OCI-LY3 (cell line): Measurements from ENCODE around the gene RALA.

Experiments
- H2AFZ ChIP-seq: fragments of 200-600, 300-600 bp; shearing (Covaris generic); 2 replicates; pipeline ENCODE4 v1.6.0; 2014; ENCODE audit warnings: antibody characterized with exemption, low read depth, low read length
- H3K27ac ChIP-seq: fragments of 200-600, 300-600 bp; sonication (generic); 2 replicates; pipeline ENCODE4 v1.5.1; 2014; ENCODE audit warnings: mild to moderate bottlenecking, low read length, moderate library complexity, mixed read lengths
- H3K27me3 ChIP-seq: fragments of 200-600, 300-600 bp; sonication (generic); 2 replicates; pipeline ENCODE4 v1.6.1; 2014; ENCODE audit warnings: low read depth, low read length, mixed read lengths
- H3K36me3 ChIP-seq: fragments of 200-600, 300-600 bp; sonication (generic); replicated peaks from 2 replicates; pipeline ENCODE3; 2014; ENCODE audit warnings: low read depth, low read length, mixed read lengths
- H3K4me1 ChIP-seq: fragments of 300-600, 200-600 bp; sonication (generic); 2 replicates; pipeline ENCODE4 v1.6.1; 2014; ENCODE audit warnings: low read length, mixed read lengths
- H3K4me2 ChIP-seq: fragments of 200-600, 300-600 bp; sonication (generic); 2 replicates; pipeline ENCODE4 v1.6.1; 2014; ENCODE audit warnings: low read length, mixed read lengths
- H3K4me3 ChIP-seq: fragments of 300-600, 200-600 bp; sonication (generic); 2 replicates; pipeline ENCODE4 v1.5.1; 2014; ENCODE audit warnings: antibody characterized with exemption, mild to moderate bottlenecking, low read length, moderate library complexity
- H3K79me2 ChIP-seq: fragments of 300-600, 200-600 bp; shearing (Covaris generic); 2 replicates; pipeline ENCODE4 v1.6.1; 2014; ENCODE audit warnings: mild to moderate bottlenecking, low read length, mixed read lengths
- H3K9ac ChIP-seq: fragments of 300-600, 200-600 bp; shearing (Covaris generic); 2 replicates; pipeline ENCODE4 v1.6.0; 2014; ENCODE audit warnings: mild to moderate bottlenecking, low read length, moderate library complexity
- H3K9me3 ChIP-seq: fragments of 200-600, 300-600 bp; shearing (Covaris generic); 2 replicates; pipeline ENCODE4 v1.6.1; 2014; ENCODE audit warnings: low read length, mixed read lengths; ENCODE audit not compliant: insufficient read depth
- H4K20me1 ChIP-seq: fragments of 200-600, 300-600 bp; sonication (generic); 2 replicates; pipeline ENCODE4 v1.6.1; 2016; ENCODE audit warnings: low read length, mixed read lengths; ENCODE audit not compliant: insufficient read depth
- EZH2phosphoT487 ChIP-seq: fragments of 200-600 bp; shearing (Covaris generic); IDR thresholded peaks from 2 replicates; pipeline ENCODE4 v1.6.1; 2018; ENCODE audit warnings: antibody characterized with exemption, mixed run types, low read depth
- TF ChIP-seq, protein P1 (sequence below): fragments of 200-600, 300-600 bp; sonication (generic); IDR thresholded peaks from 2 replicates; pipeline ENCODE4 v1.5.1; 2014; ENCODE audit warnings: antibody characterized with exemption, low read length, low read depth

RALA gene

GRCh38 chr7:39663263-39663662, 39.9 kb downstream of the RALA start:
- peaks cover 31% of the 10 kb centered on the region for H3K36me3 ChIP-seq
- H3K27me3 ChIP-seq, result no peaks in the 10 kb centered on the region
- no peaks in the 10 kb centered on the region for H3K9me3 ChIP-seq
- H4K20me1 ChIP-seq, result peaks cover 35% of the 10 kb centered on the region
- no peak overlapping the region for H3K9ac ChIP-seq
- no peak overlapping the region for H2AFZ ChIP-seq
- H3K27ac ChIP-seq, result no peak overlapping the region
- peaks cover 15% of the 10 kb centered on the region for H3K79me2 ChIP-seq
- H3K4me2 ChIP-seq, result no peak overlapping the region
- TF ChIP-seq, protein P1, sequence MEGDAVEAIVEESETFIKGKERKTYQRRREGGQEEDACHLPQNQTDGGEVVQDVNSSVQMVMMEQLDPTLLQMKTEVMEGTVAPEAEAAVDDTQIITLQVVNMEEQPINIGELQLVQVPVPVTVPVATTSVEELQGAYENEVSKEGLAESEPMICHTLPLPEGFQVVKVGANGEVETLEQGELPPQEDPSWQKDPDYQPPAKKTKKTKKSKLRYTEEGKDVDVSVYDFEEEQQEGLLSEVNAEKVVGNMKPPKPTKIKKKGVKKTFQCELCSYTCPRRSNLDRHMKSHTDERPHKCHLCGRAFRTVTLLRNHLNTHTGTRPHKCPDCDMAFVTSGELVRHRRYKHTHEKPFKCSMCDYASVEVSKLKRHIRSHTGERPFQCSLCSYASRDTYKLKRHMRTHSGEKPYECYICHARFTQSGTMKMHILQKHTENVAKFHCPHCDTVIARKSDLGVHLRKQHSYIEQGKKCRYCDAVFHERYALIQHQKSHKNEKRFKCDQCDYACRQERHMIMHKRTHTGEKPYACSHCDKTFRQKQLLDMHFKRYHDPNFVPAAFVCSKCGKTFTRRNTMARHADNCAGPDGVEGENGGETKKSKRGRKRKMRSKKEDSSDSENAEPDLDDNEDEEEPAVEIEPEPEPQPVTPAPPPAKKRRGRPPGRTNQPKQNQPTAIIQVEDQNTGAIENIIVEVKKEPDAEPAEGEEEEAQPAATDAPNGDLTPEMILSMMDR, result no peak
- no peak for TF ChIP-seq EZH2phosphoT487
- H3K4me3 ChIP-seq, result no peak overlapping the region
- no peaks in the 10 kb centered on the region for H3K4me1 ChIP-seq

DNA sequence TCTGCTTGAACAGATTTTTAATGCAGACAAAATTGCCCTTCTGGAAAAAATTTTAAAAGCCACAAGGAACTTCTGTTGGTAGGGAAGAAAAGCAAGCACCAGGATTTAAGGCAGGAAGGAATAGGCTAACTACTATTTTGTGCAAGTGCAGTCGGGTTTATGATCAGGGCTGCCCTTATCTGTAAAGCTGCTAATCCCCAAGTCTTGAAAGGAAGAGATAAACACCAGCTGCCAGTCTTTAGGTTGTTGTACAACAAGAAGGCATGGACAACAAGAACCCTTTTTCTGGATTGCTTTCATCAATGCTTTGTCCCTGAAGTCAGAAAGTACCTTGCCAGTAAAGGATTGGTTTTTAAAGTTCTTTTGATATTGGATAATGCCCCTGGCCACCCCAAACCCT, 40.7 kb downstream of the RALA start:
- peaks cover 12% of the 10 kb centered on the region for H3K79me2 ChIP-seq
- no peaks in the 10 kb centered on the region for H3K9me3 ChIP-seq
- H3K27me3 ChIP-seq, result no peaks in the 10 kb centered on the region
- H3K4me2 ChIP-seq, result no peak overlapping the region
- TF ChIP-seq, protein P1, result no peak
- no peak for TF ChIP-seq EZH2phosphoT487
- H2AFZ ChIP-seq, result no peak overlapping the region
- H3K4me3 ChIP-seq, result no peak overlapping the region
- no peak overlapping the region for H3K27ac ChIP-seq
- H3K9ac ChIP-seq, result no peak overlapping the region
- H3K4me1 ChIP-seq, result no peaks in the 10 kb centered on the region
- peaks cover 31% of the 10 kb centered on the region for H4K20me1 ChIP-seq
- peaks cover 28% of the 10 kb centered on the region for H3K36me3 ChIP-seq

GRCh38 chr7:39664585-39664984, 41.2 kb downstream of the RALA start:
- H3K79me2 ChIP-seq, result peaks cover 8% of the 10 kb centered on the region

DNA sequence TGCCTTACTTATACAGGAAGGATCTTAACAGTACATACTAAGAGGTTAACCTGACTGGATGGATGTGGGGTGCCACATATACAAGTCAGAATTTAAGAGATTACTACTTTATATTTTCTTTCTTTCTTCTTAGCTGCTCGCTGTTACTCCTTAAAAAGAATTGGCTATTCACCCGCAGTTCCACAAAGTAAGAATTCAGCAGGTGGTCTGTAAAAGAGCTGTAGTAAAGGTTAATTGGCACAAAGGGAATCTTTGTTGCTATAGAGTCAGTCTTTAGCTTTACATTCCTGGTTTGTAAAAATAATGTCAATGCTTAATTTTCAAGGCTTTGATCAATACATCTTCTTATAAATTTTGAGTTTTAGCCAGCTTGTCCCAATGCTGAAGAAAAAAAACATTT, 43.2 kb downstream of the RALA start:
- Histone ChIP-seq H2AFZ (no peak overlapping the region), H3K79me2 (0 out of 2 replicates have a peak, but pooled peaks cover 10% of the 10 kb centered on the region), H3K27me3 (no peaks in the 10 kb centered on the region), H3K36me3 (peaks cover 17% of the 10 kb centered on the region), H3K4me3 (no peak overlapping the region), H3K9ac (no peak overlapping the region), H3K4me2 (no peak overlapping the region), H3K9me3 (no peaks in the 10 kb centered on the region), H4K20me1 (peaks cover 38% of the 10 kb centered on the region), H3K4me1 (no peaks in the 10 kb centered on the region), H3K27ac (no peak overlapping the region)
- no peak for TF ChIP-seq EZH2phosphoT487
- TF ChIP-seq, protein P1, result no peak

More at GRCh38 chr7:39664585-39664984, 41.2 kb downstream of the RALA start:
- Histone ChIP-seq H3K9me3 (no peaks in the 10 kb centered on the region), H3K4me3 (no peak overlapping the region), H2AFZ (no peak overlapping the region), H3K4me2 (no peak overlapping the region), H3K27me3 (no peaks in the 10 kb centered on the region), H3K36me3 (peaks cover 25% of the 10 kb centered on the region), H3K9ac (no peak overlapping the region), H3K4me1 (no peaks in the 10 kb centered on the region), H3K27ac (no peak overlapping the region), H4K20me1 (peaks cover 31% of the 10 kb centered on the region)
- no peak for TF ChIP-seq EZH2phosphoT487
- TF ChIP-seq, protein P1, result no peak
